Activated naive CD4-positive, alpha-beta T cell treated with anti-CD3 and anti-CD28 coated beads, Interleukin-2, amount 10 ng/mL, durations not matched to agents 7 days and 5 days (primary cell): ENCODE measurements around the gene DIAPH1.
A peak's percentile ranks its signal among the peaks of the same experiment; 100 is the strongest.

ENCODE experiments used
- CTCF ChIA-PET: fragments of 350-600 bp; sonication (Branson Sonifier 250); formaldehyde crosslinking; loops from one replicate; lab custom pipeline; 2021; ENCODE audit warnings: antibody characterized with exemption; lab: Charles Lee
- DNase-seq: peaks from one replicate; pipeline ENCODE4 v3.0.0-alpha.2; 2020
- H3K27ac Mint-ChIP-seq: one replicate; pipeline ENCODE4 v1.8.0; 2021; ENCODE audit warnings: mild to moderate bottlenecking, moderate library complexity, mixed read lengths
- H3K27me3 Mint-ChIP-seq: one replicate; pipeline ENCODE4 v1.8.0; 2021; ENCODE audit warnings: mild to moderate bottlenecking, mixed read lengths
- H3K36me3 Mint-ChIP-seq: one replicate; pipeline ENCODE4 v1.8.0; 2021; ENCODE audit warnings: mixed read lengths
- H3K4me1 Mint-ChIP-seq: one replicate; pipeline ENCODE4 v1.8.0; 2021; ENCODE audit warnings: mixed read lengths
- H3K4me3 Mint-ChIP-seq: one replicate; pipeline ENCODE4 v1.8.0; 2021; ENCODE audit warnings: mild to moderate bottlenecking, moderate library complexity, mixed read lengths
- H3K9me3 Mint-ChIP-seq: one replicate; pipeline ENCODE4 v1.8.0; 2021; ENCODE audit warnings: mixed read lengths

The DIAPH1 gene

DNA sequence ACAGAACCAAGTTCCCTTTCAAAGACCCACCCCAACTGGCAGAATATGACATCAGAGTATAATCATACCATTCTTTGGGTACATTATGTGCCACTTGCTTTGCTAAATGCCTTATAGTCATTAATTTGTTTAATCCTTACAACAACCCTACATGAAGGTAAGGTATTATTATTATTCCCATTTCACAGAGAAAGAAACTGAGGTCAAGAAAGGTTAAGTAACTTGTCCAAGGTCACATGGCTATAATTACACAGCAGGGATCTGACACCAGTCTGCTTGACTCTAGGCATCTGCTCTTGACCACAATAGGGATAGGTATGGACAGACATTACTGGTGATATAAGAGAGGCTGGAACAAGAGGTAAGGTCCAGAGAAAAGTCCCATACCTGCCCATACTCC lies 31.2 kb upstream of the DIAPH1 start:
- CTCF ChIA-PET: no interaction called here
- H3K27ac Mint-ChIP-seq: no peak overlapping the region
- peaks cover 36% of the 10 kb centered on the region for H3K4me1 Mint-ChIP-seq
- peak overlapping the region; percentile 89 for H3K4me3 Mint-ChIP-seq
- peaks cover 14% of the 10 kb centered on the region for H3K27me3 Mint-ChIP-seq
- DNase-seq: no peak
- peaks cover 12% of the 10 kb centered on the region for H3K36me3 Mint-ChIP-seq
- no peaks in the 10 kb centered on the region for H3K9me3 Mint-ChIP-seq

DNA sequence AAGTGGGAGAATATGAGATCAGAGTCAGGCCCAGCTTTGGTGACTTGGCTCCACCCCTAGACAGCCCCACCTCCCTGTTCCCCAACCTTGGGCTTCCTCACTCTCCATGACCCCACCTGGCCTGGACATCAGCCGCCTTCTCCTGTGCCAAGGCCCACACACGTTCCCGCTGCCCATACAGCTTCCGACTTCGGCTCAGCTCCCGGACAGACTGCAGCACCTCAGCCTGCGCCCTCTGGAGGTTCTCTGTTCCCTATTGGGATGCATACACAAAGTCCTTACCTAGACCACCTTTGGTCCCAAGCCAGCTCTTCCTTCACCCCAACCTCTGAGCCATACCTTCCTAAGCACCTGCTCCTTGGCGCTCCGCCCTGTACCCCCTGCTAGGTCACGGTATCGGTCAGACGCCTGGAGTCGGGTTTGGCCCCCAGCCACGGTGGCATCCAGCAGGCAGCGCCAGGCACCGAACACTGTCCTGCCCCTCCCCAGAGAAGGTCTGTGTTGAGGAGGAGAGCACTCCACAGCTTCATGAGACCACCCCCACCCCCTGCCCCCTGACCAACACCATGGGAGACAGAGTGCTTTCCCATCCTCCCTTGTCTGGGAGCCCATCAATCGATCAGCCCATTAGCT lies 30.4 kb upstream of the DIAPH1 start:
- Mint-ChIP-seq H3K4me3 (no peak overlapping the region), H3K36me3 (peaks cover 13% of the 10 kb centered on the region), H3K27me3 (peaks cover 14% of the 10 kb centered on the region), H3K27ac (no peak overlapping the region), H3K4me1 (peaks cover 36% of the 10 kb centered on the region), H3K9me3 (no peaks in the 10 kb centered on the region)
- CTCF ChIA-PET: interaction anchor here (1.0 to 1.8 kb wide), 2 partner anchors 16 to 312 kb away, joined by 3 to 4 read pairs; no protein-coding TSS in a partner anchor
- peak; percentile 19 for DNase-seq

DNA sequence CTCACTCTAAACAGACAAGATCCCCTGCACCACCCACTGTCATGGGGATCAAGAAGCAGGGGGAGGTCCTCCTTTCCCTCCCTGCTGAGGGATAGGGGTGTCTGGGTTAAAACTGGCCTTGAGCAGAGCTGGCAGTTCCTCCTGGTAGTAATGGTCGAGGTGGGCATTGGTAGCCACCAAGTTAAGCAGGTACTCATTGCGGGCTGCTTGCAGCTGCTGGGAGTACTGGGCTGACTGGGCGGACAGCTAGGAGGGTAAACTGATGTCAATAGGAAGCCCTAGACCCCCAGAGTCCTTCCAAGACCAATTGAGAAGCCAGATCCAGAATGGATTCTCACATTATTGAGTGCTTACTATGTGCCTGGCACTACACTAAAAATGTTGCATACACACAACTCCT lies 29.1 kb upstream of the DIAPH1 start:
- peak; percentile 10 for DNase-seq
- H3K9me3 Mint-ChIP-seq: no peaks in the 10 kb centered on the region
- CTCF ChIA-PET: interaction anchor here (0.9 to 1.8 kb wide), 4 partner anchors 10 to 313 kb away, joined by 3 to 7 read pairs (median 4); no protein-coding TSS in a partner anchor
- H3K27me3 Mint-ChIP-seq: peaks cover 4% of the 10 kb centered on the region
- H3K4me1 Mint-ChIP-seq: peaks cover 36% of the 10 kb centered on the region
- H3K4me3 Mint-ChIP-seq: no peak overlapping the region
- no peak overlapping the region for H3K27ac Mint-ChIP-seq
- peaks cover 15% of the 10 kb centered on the region for H3K36me3 Mint-ChIP-seq

DNA sequence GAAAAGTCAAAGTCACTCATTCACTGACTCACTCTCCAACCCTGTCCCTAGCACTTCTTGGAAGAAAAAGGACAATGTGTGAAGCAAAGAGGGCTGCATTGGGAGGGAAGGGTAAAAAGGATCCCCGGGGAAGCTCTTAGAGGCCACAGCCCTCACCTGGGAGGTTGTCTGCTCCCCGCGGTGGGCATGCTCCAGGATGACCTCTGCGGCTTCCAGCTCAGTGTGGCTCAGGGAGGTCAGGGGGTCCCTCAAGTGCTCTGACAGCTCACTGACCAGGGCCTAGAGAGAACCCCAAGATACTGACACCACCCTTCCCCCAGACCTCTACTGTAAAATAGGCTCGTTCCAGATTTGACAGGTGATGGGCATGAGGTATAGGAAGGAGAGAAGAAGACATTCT lies 28.4 kb upstream of the DIAPH1 start:
- H3K9me3 Mint-ChIP-seq: no peaks in the 10 kb centered on the region
- H3K27me3 Mint-ChIP-seq: no peaks in the 10 kb centered on the region
- H3K4me3 Mint-ChIP-seq: no peak overlapping the region
- H3K36me3 Mint-ChIP-seq: peaks cover 15% of the 10 kb centered on the region
- no peak overlapping the region for H3K27ac Mint-ChIP-seq
- peak; percentile 17 for DNase-seq
- CTCF ChIA-PET: interaction anchor here (0.9 to 1.7 kb wide), 3 partner anchors 10 to 55 kb away, joined by 3 to 7 read pairs (median 3); no protein-coding TSS in a partner anchor
- H3K4me1 Mint-ChIP-seq: peaks cover 33% of the 10 kb centered on the region

DNA sequence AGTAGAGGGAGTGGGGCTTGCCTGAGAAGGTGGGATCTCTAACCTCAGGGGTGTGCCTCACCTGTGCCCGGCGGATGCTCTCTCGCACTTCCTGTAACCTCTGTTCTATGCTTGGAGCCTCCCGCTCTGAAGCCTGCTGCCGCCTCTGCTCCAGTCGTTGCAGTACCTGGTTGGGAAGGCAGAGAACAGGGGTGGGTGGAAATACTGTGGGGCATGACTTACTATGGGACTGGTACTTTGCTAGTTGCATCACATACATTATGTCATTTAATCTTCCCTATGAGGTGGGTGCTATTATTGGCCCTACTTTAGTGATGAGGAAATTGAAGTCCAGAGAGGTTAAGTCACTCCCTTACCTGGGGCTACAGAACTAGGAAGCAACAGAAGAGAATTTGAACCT lies 27.2 kb upstream of the DIAPH1 start:
- peaks cover 31% of the 10 kb centered on the region for H3K4me1 Mint-ChIP-seq
- H3K4me3 Mint-ChIP-seq: no peak overlapping the region
- H3K36me3 Mint-ChIP-seq: peaks cover 23% of the 10 kb centered on the region
- H3K27ac Mint-ChIP-seq: no peak overlapping the region
- no peak for DNase-seq
- no peaks in the 10 kb centered on the region for H3K9me3 Mint-ChIP-seq
- no peaks in the 10 kb centered on the region for H3K27me3 Mint-ChIP-seq
- CTCF ChIA-PET: interaction anchor here (1.4 to 1.7 kb wide), 2 partner anchors 54 kb away, joined by 3 to 7 read pairs; no protein-coding TSS in a partner anchor

DNA sequence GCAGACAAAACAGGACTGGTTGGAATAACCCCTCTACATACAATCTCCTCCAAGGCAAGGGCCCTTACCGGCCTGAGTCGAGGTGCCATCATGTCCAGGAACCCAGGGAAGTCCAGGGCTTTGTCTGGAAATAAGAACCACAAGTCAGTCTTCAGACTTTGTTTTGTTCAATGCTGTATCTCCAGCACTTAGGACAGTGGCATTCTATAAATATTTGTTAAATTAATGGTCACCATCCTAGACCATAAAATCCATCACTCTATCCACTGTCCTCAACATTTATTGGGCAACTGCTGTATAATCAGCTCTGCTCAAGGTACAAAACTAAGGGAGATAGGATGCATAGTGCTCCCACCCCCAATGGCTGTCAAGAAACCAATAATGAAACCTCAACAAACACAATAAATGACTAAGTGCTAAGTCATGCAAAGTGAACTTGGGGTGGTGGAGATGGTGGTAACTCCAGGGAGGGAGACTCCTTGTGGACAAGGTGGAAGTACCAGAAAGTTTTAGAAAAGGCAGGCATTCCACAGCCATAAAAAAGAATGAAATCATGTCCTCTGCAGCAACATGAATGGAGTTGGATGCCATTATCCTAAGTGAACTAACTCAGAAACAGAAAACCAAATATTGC lies 23.0 kb upstream of the DIAPH1 start:
- peaks cover 22% of the 10 kb centered on the region for H3K4me1 Mint-ChIP-seq
- H3K4me3 Mint-ChIP-seq: no peak overlapping the region
- no peaks in the 10 kb centered on the region for H3K9me3 Mint-ChIP-seq
- peaks cover 29% of the 10 kb centered on the region for H3K36me3 Mint-ChIP-seq
- CTCF ChIA-PET: interaction anchor here (0.9 to 3.1 kb wide), 6 partner anchors 8 to 49 kb away, joined by 3 to 18 read pairs (median 4); partner anchors contain the start of gene DIAPH1
- DNase-seq: peak; percentile 19
- no peak overlapping the region for H3K27ac Mint-ChIP-seq
- no peaks in the 10 kb centered on the region for H3K27me3 Mint-ChIP-seq

DNA sequence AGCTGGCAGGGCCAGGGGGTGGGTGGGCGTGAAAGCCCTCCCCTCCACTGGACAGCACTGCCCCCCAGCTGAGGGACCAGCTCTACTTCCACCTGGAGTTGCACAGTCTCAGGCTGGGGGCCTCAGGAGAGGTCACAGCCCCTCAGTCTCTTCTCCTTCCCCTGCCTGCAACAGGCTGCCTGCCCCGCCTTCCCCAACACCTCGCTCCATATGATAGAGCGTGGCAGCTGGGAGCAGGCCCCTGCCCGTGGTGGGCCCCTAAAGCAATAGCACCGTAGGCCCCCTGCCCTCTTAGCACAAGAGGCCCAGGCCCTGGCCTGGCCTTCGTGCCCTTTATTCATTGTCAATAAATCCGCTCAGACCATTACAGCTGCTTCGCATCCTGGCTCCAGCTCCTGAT lies 21.9 kb upstream of the DIAPH1 start:
- Mint-ChIP-seq H3K36me3 (peaks cover 26% of the 10 kb centered on the region), H3K4me3 (no peak overlapping the region), H3K9me3 (no peaks in the 10 kb centered on the region), H3K27ac (no peak overlapping the region), H3K27me3 (no peaks in the 10 kb centered on the region), H3K4me1 (peaks cover 28% of the 10 kb centered on the region)
- CTCF ChIA-PET: interaction anchor here (1.4 to 3.1 kb wide), 3 partner anchors 21 to 48 kb away, joined by 3 to 18 read pairs (median 15); partner anchors contain the start of gene DIAPH1
- DNase-seq: peak; percentile 20

DNA sequence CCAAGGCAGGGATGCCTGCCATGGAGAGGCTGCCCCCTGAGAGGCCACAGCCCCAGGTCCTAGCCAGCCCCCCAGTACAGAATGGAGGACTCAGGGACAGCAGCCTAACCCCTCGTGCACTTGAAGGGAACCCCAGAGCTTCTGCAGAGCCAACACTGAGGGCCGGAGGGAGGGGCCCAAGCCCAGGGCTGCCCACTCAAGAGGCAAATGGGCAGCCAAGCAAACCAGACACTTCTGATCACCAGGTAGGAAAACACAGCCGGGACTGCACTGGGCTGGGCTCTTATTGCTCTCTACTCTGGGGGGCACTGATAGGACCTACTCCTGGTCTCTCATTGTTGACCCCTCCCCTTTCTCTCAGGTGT lies 21.2 kb upstream of the DIAPH1 start:
- Mint-ChIP-seq H3K4me3 (no peak overlapping the region), H3K27me3 (no peaks in the 10 kb centered on the region), H3K9me3 (no peaks in the 10 kb centered on the region), H3K27ac (no peak overlapping the region), H3K4me1 (peaks cover 35% of the 10 kb centered on the region), H3K36me3 (peaks cover 28% of the 10 kb centered on the region)
- CTCF ChIA-PET: interaction anchor here (1.6 to 5.8 kb wide), 2 partner anchors 18 to 48 kb away, joined by 4 to 46 read pairs; no protein-coding TSS in a partner anchor
- no peak for DNase-seq

DNA sequence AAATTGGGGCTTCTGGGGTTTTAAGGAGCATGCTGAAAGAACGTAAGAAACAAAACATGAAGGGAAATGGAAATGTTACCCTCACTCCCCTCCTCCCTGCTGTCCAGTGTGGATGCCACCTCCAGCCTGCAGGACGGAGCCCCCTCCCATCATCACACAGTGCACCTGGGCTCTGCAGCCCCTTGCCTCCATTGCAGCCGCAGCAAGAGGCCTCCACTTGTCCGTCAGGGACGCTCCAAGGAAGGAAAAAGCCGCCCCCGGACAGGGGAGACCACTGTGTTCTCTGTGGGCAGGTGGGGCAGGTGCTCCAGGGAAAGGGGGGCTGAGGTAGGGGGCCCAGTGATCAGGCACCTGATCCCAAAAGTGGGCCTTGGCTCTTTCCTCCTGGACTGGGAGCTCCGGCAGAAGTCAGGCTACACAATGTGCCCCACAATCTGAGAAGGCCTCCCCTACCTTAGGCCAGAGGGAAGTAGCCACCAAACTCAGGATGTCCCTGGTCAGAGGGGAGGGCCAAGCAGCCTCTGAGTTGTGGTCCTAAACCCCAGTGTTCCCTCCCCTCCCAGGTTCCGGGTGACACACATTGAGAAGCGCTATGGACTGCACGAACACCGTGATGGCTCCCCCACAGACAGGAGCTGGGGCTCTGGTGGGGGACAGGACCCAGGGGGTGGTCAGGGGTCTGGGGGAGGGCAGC lies 20.7 kb upstream of the DIAPH1 start:
- no peak overlapping the region for H3K27ac Mint-ChIP-seq
- H3K36me3 Mint-ChIP-seq: peaks cover 29% of the 10 kb centered on the region
- H3K27me3 Mint-ChIP-seq: no peaks in the 10 kb centered on the region
- no peak overlapping the region for H3K4me3 Mint-ChIP-seq
- no peaks in the 10 kb centered on the region for H3K9me3 Mint-ChIP-seq
- peaks cover 40% of the 10 kb centered on the region for H3K4me1 Mint-ChIP-seq
- no peak for DNase-seq
- CTCF ChIA-PET: interaction anchor here (1.6 to 5.8 kb wide), 2 partner anchors 17 to 47 kb away, joined by 4 to 46 read pairs; no protein-coding TSS in a partner anchor

DNA sequence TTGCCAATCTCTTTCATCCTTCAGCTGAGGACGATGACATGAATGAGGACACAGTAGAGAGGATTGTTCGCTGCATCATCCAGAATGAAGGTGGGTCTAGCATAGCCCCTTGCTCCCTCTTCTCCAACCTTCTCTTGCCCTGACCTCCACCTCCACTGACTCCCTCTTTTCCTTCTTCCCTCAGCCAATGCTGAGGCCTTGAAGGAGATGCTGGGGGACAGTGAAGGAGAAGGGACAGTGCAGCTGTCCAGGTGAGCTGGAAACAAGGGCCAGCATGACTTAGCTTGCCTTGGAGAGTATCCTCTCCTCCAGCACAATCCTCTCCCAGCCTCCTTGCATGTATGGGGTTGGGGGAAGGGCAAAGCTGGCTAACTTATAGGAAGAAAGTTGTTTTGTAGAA lies 20.0 kb upstream of the DIAPH1 start:
- Mint-ChIP-seq H3K4me3 (peak overlapping the region; percentile 94), H3K36me3 (peaks cover 32% of the 10 kb centered on the region), H3K27ac (peak overlapping the region; percentile 88), H3K9me3 (no peaks in the 10 kb centered on the region), H3K27me3 (no peaks in the 10 kb centered on the region), H3K4me1 (peaks cover 46% of the 10 kb centered on the region)
- CTCF ChIA-PET: interaction anchor here (1.2 to 5.8 kb wide), 5 partner anchors 16 to 75 kb away, joined by 4 to 46 read pairs (median 7); partner anchors contain the start of gene DIAPH1
- no peak for DNase-seq

DNA sequence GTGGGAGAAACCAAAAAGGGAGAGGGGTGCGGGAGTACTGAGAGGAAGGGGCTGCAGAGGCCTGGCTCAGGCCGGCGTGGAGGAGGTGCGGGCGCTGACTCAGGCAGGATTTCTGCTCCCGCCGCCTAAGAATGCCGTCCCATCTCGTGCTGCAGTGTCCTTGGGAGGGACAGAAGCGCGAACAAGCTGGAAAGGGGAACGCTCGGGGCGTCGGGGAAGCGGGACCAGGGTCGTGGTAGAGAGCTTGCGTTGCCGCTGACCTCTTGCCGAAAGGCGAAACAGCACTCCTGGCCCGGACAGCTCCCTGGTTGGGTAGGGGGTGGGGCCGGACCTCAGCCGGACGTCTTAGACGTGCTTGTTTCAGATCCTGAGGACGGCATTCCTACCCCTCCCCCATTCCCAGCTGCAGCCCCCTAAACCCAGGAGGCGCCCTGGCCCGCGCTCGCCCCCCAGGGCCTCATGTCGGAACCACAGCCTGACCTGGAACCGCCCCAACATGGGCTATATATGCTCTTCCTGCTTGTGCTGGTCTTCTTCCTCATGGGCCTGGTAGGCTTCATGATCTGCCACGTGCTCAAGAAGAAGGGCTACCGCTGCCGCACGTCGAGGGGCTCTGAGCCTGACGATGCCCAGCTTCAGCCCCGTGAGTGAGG lies 19.1 kb upstream of the DIAPH1 start:
- Mint-ChIP-seq H3K36me3 (peaks cover 34% of the 10 kb centered on the region), H3K9me3 (no peaks in the 10 kb centered on the region), H3K4me3 (peak overlapping the region; percentile 94), H3K4me1 (peaks cover 46% of the 10 kb centered on the region), H3K27ac (peak overlapping the region; percentile 88), H3K27me3 (no peaks in the 10 kb centered on the region)
- CTCF ChIA-PET: interaction anchor here (0.7 to 5.8 kb wide), 9 partner anchors 9 to 208 kb away, joined by 3 to 46 read pairs (median 4); partner anchors contain the start of genes DIAPH1 and PCDHGA12
- DNase-seq: peak; percentile 75

DNA sequence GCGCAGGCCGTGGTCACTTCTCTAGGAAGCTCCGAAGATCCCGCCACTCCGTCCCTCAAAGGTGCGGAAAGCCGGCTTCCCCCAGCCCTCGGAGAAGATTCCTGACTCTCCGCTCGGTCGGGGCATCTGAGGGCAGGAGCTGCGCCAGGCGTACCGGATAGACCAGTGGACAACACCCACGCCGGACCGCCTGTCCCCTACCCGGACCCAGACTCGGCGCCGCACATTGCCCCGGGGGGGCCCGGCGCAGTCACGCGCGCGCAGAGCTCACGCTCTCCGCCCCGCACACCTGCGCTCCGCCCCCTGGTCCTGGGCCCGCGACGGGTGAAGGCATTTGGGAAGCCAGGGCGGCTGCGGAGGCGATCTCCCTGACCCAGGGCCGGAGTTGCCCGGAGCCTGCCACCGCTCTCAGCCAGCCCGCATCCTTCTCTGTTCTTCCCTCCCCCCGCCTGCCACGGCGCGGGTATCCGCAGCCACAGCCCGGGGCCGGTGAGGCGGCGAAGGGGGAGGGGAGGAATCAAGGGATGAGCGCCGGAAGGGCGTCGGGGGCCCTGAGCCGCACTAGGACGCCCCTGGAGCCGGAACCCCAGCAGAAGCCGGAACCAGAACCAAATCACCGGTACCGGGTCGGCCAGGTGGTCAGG lies 18.4 kb upstream of the DIAPH1 start:
- peak; percentile 72 for DNase-seq

More for the DNA sequence above, 18.4 kb upstream of the DIAPH1 start:
- CTCF ChIA-PET: interaction anchor here (0.7 to 5.8 kb wide), 12 partner anchors 10 to 207 kb away, joined by 3 to 46 read pairs (median 5); partner anchors contain the start of genes DIAPH1 and PCDHGA12
- peak overlapping the region; percentile 88 for H3K27ac Mint-ChIP-seq
- peaks cover 46% of the 10 kb centered on the region for H3K4me1 Mint-ChIP-seq
- H3K4me3 Mint-ChIP-seq: peak overlapping the region; percentile 94
- H3K9me3 Mint-ChIP-seq: no peaks in the 10 kb centered on the region
- peaks cover 39% of the 10 kb centered on the region for H3K36me3 Mint-ChIP-seq
- H3K27me3 Mint-ChIP-seq: no peaks in the 10 kb centered on the region
